Natural killer cell (primary cell): Measurements from ENCODE around the gene SMPDL3A. TPM values are rescaled to one million over a fixed set of nuclear protein-coding genes. Genes with fewer than 3 reads are reported as not detected.

Experiments
- ATAC-seq, 3 donors: fragments of 150-1000 bp in 2 of 3; fragments of 200-7000 bp in 1 of 3; cut with Tn5 transposase; 1 replicate in 1 of 3; 2 replicates in 2 of 3; pipeline ENCODE4 v1.10.0; 2021; ENCODE audit warnings: mild to moderate bottlenecking in 2 of 3, moderate library complexity in 2 of 3
- DNase-seq, 2 donors: peaks; one replicate each; pipeline versions ENCODE4 v3.0.0 to v3.0.0-alpha.2; 2013 to 2021; ENCODE audit warnings: mixed read lengths in 1 of 2
- H3K27ac ChIP-seq: one replicate; pipeline ENCODE4 v1.5.1; 2013; ENCODE audit warnings: mild to moderate bottlenecking, low read length
- H3K27me3 ChIP-seq: one replicate; pipeline ENCODE4 v1.6.1; 2013; ENCODE audit warnings: low read length; ENCODE audit not compliant: control insufficient read depth, insufficient read depth
- H3K36me3 ChIP-seq: one replicate; pipeline ENCODE4 v1.6.1; 2013; ENCODE audit warnings: low read length; ENCODE audit not compliant: control insufficient read depth, insufficient read depth
- H3K4me1 ChIP-seq: one replicate; pipeline ENCODE4 v1.6.1; 2013; ENCODE audit warnings: low read length; ENCODE audit not compliant: control insufficient read depth, insufficient read depth
- H3K4me3 ChIP-seq: one replicate; pipeline ENCODE4 v1.5.1; 2013; ENCODE audit warnings: low read length
- H3K9me3 ChIP-seq: one replicate; pipeline ENCODE4 v1.6.1; 2013; ENCODE audit warnings: low read length; ENCODE audit not compliant: control insufficient read depth, insufficient read depth
- H3K27ac Mint-ChIP-seq, 2 donors: one replicate each; pipeline ENCODE4 v1.8.0; 2022; ENCODE audit warnings: mild to moderate bottlenecking in 2 of 2, mixed read lengths in 2 of 2, moderate library complexity in 1 of 2
- H3K27me3 Mint-ChIP-seq, 2 donors: one replicate each; pipeline ENCODE4 v1.8.0; 2022; ENCODE audit warnings: low read depth in 2 of 2, mixed read lengths in 2 of 2
- H3K36me3 Mint-ChIP-seq: one replicate; pipeline ENCODE4 v1.8.0; 2022; ENCODE audit warnings: mixed read lengths
- H3K4me1 Mint-ChIP-seq, 2 donors: one replicate each; pipeline ENCODE4 v1.8.0; 2022; ENCODE audit warnings: mixed read lengths in 2 of 2
- H3K4me3 Mint-ChIP-seq: one replicate; pipeline ENCODE4 v1.8.0; 2022; ENCODE audit warnings: mild to moderate bottlenecking, moderate library complexity, mixed read lengths
- H3K9me3 Mint-ChIP-seq, 2 donors: one replicate each; pipeline ENCODE4 v1.8.0; 2022; ENCODE audit warnings: mixed read lengths in 2 of 2
- WGBS: methylation state at CpG from one replicate; pipeline ENCODE4 v1.1.7; 2013; ENCODE audit warnings: missing lambda C conversion rate; ENCODE audit not compliant: insufficient coverage; 5-methylcytosine and 5-hydroxymethylcytosine counted together
- intact Hi-C: fragments of 100-400 bp; cut with micrococcal nuclease; formaldehyde crosslinking; loops from one replicate; pipeline ENCODE4 v1.14.2; 2022
- total RNA-seq, 4 donors: library from RNA; stranded (reverse); fragments of 120-200 nt in 1 of 4; gene quantifications; one replicate each; pipeline versions ENCODE4 v1.2.3 to v1.2.4, GENCODE V29; 2013 to 2022
- TF ChIP-seq, protein P1 (sequence below): fragments of 200-600 bp; IDR thresholded peaks from one replicate; pipeline ENCODE4 v1.8.0; 2022; ENCODE audit warnings: antibody characterized with exemption

SMPDL3A gene
- total RNA-seq, 3 donors from 2014 or later (not counting 1 experiment from before 2014, with no cell fraction given): 1.1 to 4.3 (median 3.9) TPM

DNA sequence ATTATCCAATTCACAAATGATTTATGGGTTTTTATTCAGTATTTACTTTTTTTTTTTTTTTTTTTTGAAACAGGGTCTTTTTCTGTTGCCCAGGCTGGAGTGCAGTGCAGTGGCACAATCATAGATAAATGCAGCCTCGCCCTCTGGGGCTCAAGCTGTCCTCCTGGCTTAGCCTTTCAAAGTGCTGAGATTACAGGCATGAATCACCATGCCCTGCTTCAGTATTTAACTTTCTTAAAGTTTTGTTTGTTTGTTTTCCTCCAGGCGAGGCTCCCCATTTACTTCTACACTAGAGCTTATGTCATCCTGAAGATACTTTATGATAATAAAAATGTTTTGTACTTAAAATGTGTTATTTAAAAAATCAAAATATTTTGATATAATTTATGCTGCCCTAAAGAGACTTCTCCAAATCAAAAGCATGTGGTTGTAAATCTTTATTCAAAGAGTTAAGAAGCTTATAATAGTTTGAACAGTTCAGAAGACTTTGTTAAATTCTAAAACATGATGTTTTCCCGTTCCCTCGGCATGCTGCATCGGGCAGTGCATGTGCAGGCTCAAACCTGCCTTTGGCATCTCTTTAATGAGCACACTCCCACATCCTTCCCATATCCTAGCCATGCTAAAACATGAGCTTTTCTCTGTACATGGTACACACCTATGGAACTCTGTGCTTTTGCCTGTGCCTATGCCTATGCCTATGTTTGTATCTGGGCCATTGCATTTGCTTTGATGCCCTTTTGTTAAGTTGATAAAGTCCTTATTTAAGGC is 11.0 kb downstream of the SMPDL3A start:
- Histone ChIP-seq H3K9me3 (no peaks in the 10 kb centered on the region), H3K27ac (no peak overlapping the region), H3K36me3 (no peaks in the 10 kb centered on the region), H3K4me1 (no peaks in the 10 kb centered on the region), H3K27me3 (no peaks in the 10 kb centered on the region), H3K4me3 (no peak overlapping the region)
- H3K36me3 Mint-ChIP-seq: no peaks in the 10 kb centered on the region
- DNase-seq (no peak), ATAC-seq (no peak)
- TF ChIP-seq, protein P1, sequence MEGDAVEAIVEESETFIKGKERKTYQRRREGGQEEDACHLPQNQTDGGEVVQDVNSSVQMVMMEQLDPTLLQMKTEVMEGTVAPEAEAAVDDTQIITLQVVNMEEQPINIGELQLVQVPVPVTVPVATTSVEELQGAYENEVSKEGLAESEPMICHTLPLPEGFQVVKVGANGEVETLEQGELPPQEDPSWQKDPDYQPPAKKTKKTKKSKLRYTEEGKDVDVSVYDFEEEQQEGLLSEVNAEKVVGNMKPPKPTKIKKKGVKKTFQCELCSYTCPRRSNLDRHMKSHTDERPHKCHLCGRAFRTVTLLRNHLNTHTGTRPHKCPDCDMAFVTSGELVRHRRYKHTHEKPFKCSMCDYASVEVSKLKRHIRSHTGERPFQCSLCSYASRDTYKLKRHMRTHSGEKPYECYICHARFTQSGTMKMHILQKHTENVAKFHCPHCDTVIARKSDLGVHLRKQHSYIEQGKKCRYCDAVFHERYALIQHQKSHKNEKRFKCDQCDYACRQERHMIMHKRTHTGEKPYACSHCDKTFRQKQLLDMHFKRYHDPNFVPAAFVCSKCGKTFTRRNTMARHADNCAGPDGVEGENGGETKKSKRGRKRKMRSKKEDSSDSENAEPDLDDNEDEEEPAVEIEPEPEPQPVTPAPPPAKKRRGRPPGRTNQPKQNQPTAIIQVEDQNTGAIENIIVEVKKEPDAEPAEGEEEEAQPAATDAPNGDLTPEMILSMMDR: no peak
- WGBS: 85% methylated on average over 4 of the region's 5 CpGs
- H3K9me3 Mint-ChIP-seq: no peaks in the 10 kb centered on the region
- no peaks in the 10 kb centered on the region for H3K4me1 Mint-ChIP-seq
- intact Hi-C loops: no loop called here
- H3K27ac Mint-ChIP-seq: no peak overlapping the region
- H3K4me3 Mint-ChIP-seq: no peak overlapping the region
- H3K27me3 Mint-ChIP-seq: peaks cover 4 to 7% of the 10 kb centered on the region in 2 donors

DNA sequence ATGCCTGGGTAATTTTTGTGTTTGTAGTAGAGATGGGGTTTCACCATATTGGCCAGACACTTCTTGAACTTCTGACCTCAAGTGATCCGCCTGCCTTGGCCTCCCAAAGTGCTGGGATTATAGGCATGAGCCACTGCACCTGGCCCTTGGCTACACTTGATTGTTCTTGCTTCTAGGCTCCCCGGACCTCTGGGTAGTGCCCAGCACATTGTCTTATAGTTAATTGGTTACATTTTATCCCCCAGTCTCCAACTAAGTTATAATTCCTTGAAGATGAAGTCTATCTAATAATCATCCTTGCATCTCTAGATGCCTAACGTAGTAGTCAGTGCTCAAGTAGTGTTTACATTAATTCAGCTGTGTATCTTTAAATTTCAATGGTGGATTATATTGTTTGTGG is 11.8 kb downstream of the SMPDL3A start:
- H3K36me3 Mint-ChIP-seq: no peaks in the 10 kb centered on the region

DNA sequence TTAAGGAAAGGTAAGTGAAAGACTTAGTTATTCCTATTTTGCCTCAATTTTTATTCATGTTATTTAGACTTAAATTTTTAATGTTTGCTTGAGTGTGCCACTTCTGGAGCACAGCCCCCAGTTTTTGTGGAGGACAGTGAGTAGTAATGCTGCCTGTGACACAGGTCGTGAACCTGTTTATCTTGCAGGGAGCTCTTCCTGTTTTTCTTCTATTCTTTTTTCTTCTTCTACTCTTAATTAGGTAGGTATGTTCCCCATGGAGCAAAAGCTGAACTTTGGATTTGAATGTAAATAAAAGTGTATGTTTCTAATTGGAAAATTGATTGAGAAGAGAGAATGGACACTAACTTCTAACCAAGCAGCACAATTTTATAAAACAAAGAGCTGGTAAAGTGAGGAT is 12.3 kb downstream of the SMPDL3A start:
- ATAC-seq: no peak
- peaks cover 0 to 7% of the 10 kb centered on the region in 2 donors for H3K27me3 Mint-ChIP-seq
- WGBS: no CpG with 5 or more reads among the region's 1 CpG
- TF ChIP-seq, protein P1: no peak
- no peaks in the 10 kb centered on the region for H3K9me3 Mint-ChIP-seq
- no peak overlapping the region for H3K27ac Mint-ChIP-seq
- intact Hi-C loops: no loop called here
- H3K4me3 Mint-ChIP-seq: no peak overlapping the region
- H3K4me1 Mint-ChIP-seq: no peaks in the 10 kb centered on the region
- Histone ChIP-seq H3K27ac (no peak overlapping the region), H3K27me3 (no peaks in the 10 kb centered on the region), H3K36me3 (no peaks in the 10 kb centered on the region), H3K9me3 (no peaks in the 10 kb centered on the region), H3K4me1 (no peaks in the 10 kb centered on the region), H3K4me3 (no peak overlapping the region)
- no peaks in the 10 kb centered on the region for H3K36me3 Mint-ChIP-seq
- no peak for DNase-seq

More for the DNA sequence above, 11.8 kb downstream of the SMPDL3A start:
- H3K4me3 ChIP-seq: no peak overlapping the region
- H3K9me3 ChIP-seq: no peaks in the 10 kb centered on the region
- no peaks in the 10 kb centered on the region for H3K36me3 ChIP-seq
- no peaks in the 10 kb centered on the region for H3K27me3 ChIP-seq
- TF ChIP-seq, protein P1: no peak
- H3K4me1 ChIP-seq: no peaks in the 10 kb centered on the region
- no peaks in the 10 kb centered on the region for H3K4me1 Mint-ChIP-seq
- intact Hi-C loops: no loop called here
- H3K4me3 Mint-ChIP-seq: no peak overlapping the region
- no peak overlapping the region for H3K27ac Mint-ChIP-seq
- no peaks in the 10 kb centered on the region for H3K9me3 Mint-ChIP-seq
- WGBS: 70% methylated on average over 3 of the region's 3 CpGs
- H3K27ac ChIP-seq: no peak overlapping the region
- ATAC-seq (no peak), DNase-seq (no peak)
- peaks cover 0 to 7% of the 10 kb centered on the region in 2 donors for H3K27me3 Mint-ChIP-seq
